ENCODE results near the gene SLC13A5. TPM values are rescaled to one million over a fixed set of nuclear protein-coding genes. Genes with fewer than 3 reads are reported as not detected.

Gene SLC13A5
- polyA plus RNA-seq, 1 of the 3 experiments (the other 2 are of a cell fraction): not detected

- TF ChIP-seq PBX3 (IDR thresholded peaks at IDR 0.05) (no peak), FOXM1 (IDR thresholded peaks at IDR 0.05; ENCODE audit: low read depth) (no peak)
These were observed 45.7 kb downstream of the SLC13A5 start (continued) for GRCh38 chr17:6667516-6667915.

GRCh38 chr17:6666557-6666956 lies 46.6 kb downstream of the SLC13A5 start:
- 83% methylated on average over 6 of the region's 6 CpGs for WGBS (ENCODE audit: low lambda C conversion rate)
- POLR2A ChIA-PET: no interaction called here

More at GRCh38 chr17:6666557-6666956, 46.6 kb downstream of the SLC13A5 start:
- H3K9me2 ChIP-seq: no peaks in the 10 kb centered on the region
- no peak overlapping the region for H3K9ac ChIP-seq
- H3K4me3 ChIP-seq (ENCODE audit: low read depth in 2 of 2, low read length in 1 of 2): no peak overlapping the region
- peaks cover 40% of the 10 kb centered on the region; the same call in 1 of the 2 replicates for H3K27me3 ChIP-seq (ENCODE audit: insufficient read depth)
- no peaks in the 10 kb centered on the region for H3F3A ChIP-seq (replicated peaks; ENCODE audit: insufficient read depth)
- no peak overlapping the region for H3K27ac ChIP-seq (ENCODE audit: low read depth in 2 of 2, low read length in 1 of 2)
- no peaks in the 10 kb centered on the region for H3K4me1 ChIP-seq (ENCODE audit: control insufficient read depth in 1 of 2, insufficient read depth in 2 of 2, low read depth in 1 of 2, low read length in 1 of 2)
- no peak overlapping the region for H2AFZ ChIP-seq (ENCODE audit: low read depth)
- no peaks in the 10 kb centered on the region for H4K20me1 ChIP-seq (ENCODE audit: insufficient read depth)
- no peak for TF ChIP-seq USF1 (IDR thresholded peaks at IDR 0.05; ENCODE audit: borderline replicate concordance, low read depth)
- TF ChIP-seq POLR2AphosphoS5 (IDR thresholded peaks at IDR 0.05; ENCODE audit: low read depth, low read length): no peak
- no peak for TF ChIP-seq TEAD4 (IDR thresholded peaks at IDR 0.05; ENCODE audit: borderline replicate concordance, insufficient read depth)
- no peak for TF ChIP-seq ZBTB33 (IDR thresholded peaks at IDR 0.05; ENCODE audit: borderline replicate concordance, low read depth)
- TF ChIP-seq ELF1 (IDR thresholded peaks at IDR 0.05): no peak
- TF ChIP-seq MAX (IDR thresholded peaks at IDR 0.05; ENCODE audit: low read depth): no peak
- TF ChIP-seq USF2 (IDR thresholded peaks at IDR 0.05; ENCODE audit: borderline replicate concordance, low read depth, low read length): no peak
- TF ChIP-seq GATA2 (CRISPR knock-in tag; IDR thresholded peaks at IDR 0.05): no peak
- TF ChIP-seq NFIC (IDR thresholded peaks at IDR 0.05; ENCODE audit: borderline replicate concordance): no peak
- TF ChIP-seq SMC3 (IDR thresholded peaks at IDR 0.05; ENCODE audit: low read depth, low read length): no peak
- no peak for TF ChIP-seq EP300 (IDR thresholded peaks at IDR 0.05; ENCODE audit: borderline replicate concordance in 1 of 2, low read depth in 1 of 2, low read length in 1 of 2)
- TF ChIP-seq FOSL2 (IDR thresholded peaks at IDR 0.05; ENCODE audit: borderline replicate concordance, low read depth): no peak
- no peak for TF ChIP-seq FOXM1 (IDR thresholded peaks at IDR 0.05; ENCODE audit: low read depth)
- TF ChIP-seq CTCF (IDR thresholded peaks at IDR 0.05): no peak
- TF ChIP-seq NRF1 (IDR thresholded peaks at IDR 0.05; ENCODE audit: low read depth, low read length): no peak
- DNase-seq: no peak
- CTCF ChIA-PET: interaction anchor here (0.5 to 3.3 kb wide), 26 partner anchors 9 to 1011 kb away, joined by 3 to 20 read pairs (median 4); partner anchors contain the start of gene TXNDC17
- H3K36me3 ChIP-seq (replicated peaks in 1 of 2; ENCODE audit: control insufficient read depth in 1 of 2, insufficient read depth in 2 of 2, low read length in 1 of 2): no peaks in the 10 kb centered on the region
- H3K4me2 ChIP-seq: no peak overlapping the region
- no peaks in the 10 kb centered on the region for H3K79me2 ChIP-seq (ENCODE audit: insufficient read depth)
- H3K9me3 ChIP-seq: no peaks in the 10 kb centered on the region

Data from SK-N-SH (cell line).